ENCODE data around the gene IFTAP. TPM values are rescaled to one million over a fixed set of nuclear protein-coding genes. Genes with fewer than 3 reads are reported as not detected.

IFTAP gene
- total RNA-seq, 1 donor from 2014 or later: 19.7 TPM

DNA sequence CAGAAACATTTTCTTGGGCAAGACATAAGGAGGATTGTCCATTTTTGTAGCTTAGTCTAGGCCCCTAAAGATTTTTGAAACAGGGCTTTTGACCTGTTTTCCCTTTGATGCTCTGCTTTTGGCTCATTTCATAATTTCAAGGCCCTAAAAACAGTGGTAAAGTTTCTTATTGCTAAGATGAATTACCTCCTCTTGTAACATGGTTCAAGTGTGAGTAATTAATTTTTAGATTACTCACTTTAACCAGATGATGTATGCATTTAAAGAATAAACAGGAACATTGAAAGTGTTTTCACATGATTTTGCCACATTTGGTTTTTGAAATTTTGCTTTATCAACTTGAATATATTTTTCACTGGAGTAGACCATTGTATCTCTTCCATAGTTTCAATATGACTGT lies 2.6 kb downstream of the IFTAP start:
- TF ChIP-seq, protein P1, sequence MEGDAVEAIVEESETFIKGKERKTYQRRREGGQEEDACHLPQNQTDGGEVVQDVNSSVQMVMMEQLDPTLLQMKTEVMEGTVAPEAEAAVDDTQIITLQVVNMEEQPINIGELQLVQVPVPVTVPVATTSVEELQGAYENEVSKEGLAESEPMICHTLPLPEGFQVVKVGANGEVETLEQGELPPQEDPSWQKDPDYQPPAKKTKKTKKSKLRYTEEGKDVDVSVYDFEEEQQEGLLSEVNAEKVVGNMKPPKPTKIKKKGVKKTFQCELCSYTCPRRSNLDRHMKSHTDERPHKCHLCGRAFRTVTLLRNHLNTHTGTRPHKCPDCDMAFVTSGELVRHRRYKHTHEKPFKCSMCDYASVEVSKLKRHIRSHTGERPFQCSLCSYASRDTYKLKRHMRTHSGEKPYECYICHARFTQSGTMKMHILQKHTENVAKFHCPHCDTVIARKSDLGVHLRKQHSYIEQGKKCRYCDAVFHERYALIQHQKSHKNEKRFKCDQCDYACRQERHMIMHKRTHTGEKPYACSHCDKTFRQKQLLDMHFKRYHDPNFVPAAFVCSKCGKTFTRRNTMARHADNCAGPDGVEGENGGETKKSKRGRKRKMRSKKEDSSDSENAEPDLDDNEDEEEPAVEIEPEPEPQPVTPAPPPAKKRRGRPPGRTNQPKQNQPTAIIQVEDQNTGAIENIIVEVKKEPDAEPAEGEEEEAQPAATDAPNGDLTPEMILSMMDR (conservative IDR thresholded peaks at IDR 0.05; ENCODE audit: low read depth, low read length): no peak

DNA sequence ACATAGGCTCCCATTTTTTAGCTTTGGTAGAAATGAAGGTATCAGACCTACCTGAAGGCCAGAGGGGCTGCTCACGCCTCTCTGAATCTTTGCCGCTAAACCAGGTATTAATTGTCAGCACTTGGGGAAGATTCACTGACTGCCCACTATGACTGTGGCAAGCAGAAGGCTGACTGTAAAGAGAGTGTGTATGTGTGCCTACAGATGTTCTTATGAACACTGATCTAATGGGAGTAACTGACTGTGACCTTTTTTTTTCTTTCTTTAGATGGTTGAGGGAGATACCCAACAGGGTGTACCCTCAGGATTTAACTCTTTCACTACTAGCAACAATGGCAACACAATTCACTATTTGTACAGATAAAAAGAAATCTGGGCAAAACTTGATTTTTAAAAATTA lies 3.7 kb downstream of the IFTAP start, which contains the start of gene RAG2:
TSS of gene RAG2 (minus strand) at position 186 of the 400 bp plus-strand sequence. CDS start 4,068 bp downstream, outside the sequence.
- no peak within 1 kb of the TSS for H3K4me3 ChIP-seq (ENCODE audit: low read depth, low read length)
- DNase-seq (ENCODE audit: low read depth): no peak
- TF ChIP-seq, protein P1 (conservative IDR thresholded peaks at IDR 0.05; ENCODE audit: low read depth, low read length): no peak

More for the DNA sequence above, 2.6 kb downstream of the IFTAP start:
- no peak overlapping the region for H3K4me3 ChIP-seq (ENCODE audit: low read depth, low read length)
- no peak for DNase-seq (ENCODE audit: low read depth)

DNA sequence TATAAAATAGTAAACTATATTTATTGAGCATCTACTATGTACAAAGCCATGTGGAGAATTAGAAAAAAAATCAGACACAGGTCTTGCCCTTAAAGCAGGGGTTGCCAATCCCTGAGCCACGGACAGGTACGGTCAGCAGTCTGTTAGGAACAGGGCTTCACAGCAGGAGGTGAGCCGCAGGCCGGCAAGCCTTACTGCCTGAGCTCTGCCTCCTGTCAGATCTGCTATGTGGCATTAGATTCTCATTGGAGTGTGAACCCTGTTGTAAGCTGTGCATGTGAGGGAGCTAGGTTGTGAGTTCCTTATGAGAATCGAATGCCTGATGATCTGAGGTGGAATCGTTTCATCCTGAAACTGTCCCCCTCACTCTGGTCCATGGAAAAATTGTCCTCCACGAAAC lies 5.9 kb downstream of the IFTAP start:
- H3K4me3 ChIP-seq (ENCODE audit: low read depth, low read length): no peak overlapping the region
- no peak for DNase-seq (ENCODE audit: low read depth)
- TF ChIP-seq, protein P1 (conservative IDR thresholded peaks at IDR 0.05; ENCODE audit: low read depth, low read length): no peak

GRCh38 chr11:36601155-36601554 lies 6.9 kb downstream of the IFTAP start:
- H3K4me3 ChIP-seq (ENCODE audit: low read depth, low read length): no peak overlapping the region
- TF ChIP-seq, protein P1 (conservative IDR thresholded peaks at IDR 0.05; ENCODE audit: low read depth, low read length): no peak
- DNase-seq (ENCODE audit: low read depth): no peak

DNA sequence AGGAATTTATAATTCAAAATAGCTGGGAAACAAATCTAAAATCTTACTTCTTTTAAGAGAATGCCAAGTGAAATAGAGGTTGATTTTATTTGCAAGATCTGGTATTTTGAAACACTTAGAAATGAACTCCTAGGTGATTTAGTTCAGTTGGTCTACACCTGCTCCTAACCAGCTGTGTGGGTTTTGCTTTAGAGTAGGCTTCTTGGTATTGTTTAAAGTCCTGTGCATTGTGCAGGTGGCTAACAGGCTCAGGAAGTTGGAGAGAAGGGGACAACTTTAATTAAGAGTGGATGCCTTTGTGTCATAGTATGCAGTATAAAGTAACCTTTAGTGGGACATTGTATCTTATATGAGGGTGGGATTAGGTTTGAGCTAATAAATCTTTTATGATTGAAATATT lies 7.8 kb downstream of the IFTAP start:
- TF ChIP-seq, protein P1 (conservative IDR thresholded peaks at IDR 0.05; ENCODE audit: low read depth, low read length): no peak
- H3K4me3 ChIP-seq (ENCODE audit: low read depth, low read length): no peak overlapping the region
- no peak for DNase-seq (ENCODE audit: low read depth)

GRCh38 chr11:36605221-36606216 lies 11.2 kb downstream of the IFTAP start:
- TF ChIP-seq, protein P1 (conservative IDR thresholded peaks at IDR 0.05; ENCODE audit: low read depth, low read length): no peak
- no peak overlapping the region for H3K4me3 ChIP-seq (ENCODE audit: low read depth, low read length)
- no peak for DNase-seq (ENCODE audit: low read depth)
